Measurements from ENCODE around the gene PAK6.

Gene PAK6

DNA sequence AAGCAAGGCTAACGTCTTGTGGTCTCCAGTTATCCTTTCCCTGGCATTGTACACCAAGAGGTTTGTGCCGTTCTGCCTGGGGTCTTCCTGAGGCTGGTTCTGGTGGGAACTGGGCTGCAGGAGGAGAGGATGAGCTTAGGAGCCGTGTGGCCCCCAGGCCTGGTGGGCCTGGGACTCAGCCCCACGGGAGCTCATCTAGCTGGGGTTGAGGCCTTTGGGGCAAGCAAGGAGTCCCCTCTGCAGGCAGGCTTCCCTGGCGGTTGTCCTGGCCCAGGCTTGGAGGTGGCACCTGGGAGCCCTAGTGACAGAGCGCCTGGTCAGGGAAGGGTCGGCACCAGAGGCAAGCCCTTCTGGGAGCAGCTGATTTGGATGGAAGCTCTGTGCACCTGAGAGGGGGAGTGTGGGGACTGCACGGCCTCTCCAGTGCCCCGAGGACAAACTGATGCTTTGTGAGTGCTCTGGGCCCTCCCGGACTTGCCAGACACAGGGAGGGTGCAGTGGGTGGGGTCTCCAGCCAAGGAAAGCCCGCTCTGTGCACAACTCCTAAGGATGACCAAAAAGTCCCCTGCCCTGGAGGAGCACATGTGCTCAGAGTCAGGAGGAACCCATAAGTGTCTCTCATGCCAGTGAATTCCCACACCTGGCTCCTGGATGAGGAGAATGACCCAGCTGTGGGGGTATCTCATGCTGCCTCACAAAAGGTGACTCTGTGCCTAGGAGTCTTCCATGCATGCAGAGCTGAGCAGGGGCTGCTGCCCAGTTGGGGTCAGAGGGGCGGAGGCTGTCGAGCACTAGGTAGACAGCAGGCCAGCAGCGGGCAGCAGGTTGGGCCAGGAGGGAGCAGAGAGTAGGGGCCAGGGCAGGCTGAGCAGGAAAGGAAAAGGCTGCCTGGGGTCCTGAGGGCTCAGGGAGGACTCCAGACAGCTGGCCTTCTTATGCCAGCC lies 2.7 kb downstream of the PAK6 start:
- no peak for DNase-seq

DNA sequence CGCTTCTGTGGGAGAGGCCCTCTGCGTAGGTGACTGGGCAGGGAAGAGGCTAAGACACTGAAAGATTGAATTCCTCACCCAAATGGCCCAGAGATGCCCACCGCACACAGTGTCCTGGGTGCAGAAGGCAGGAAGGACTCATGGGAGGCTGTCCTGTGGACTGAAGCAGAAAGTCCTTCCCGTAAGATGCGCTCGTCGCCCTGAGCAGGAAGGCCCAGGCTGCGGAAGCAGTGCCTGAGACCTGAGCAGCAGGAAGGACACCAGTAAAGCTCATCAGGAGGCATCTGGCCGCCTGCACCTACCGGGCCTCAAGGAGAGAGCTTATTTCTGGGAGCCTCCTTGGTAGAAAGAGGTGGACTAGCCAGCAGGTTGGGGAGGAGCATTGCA lies 3.3 kb downstream of the PAK6 start:
- no peak for DNase-seq

DNA sequence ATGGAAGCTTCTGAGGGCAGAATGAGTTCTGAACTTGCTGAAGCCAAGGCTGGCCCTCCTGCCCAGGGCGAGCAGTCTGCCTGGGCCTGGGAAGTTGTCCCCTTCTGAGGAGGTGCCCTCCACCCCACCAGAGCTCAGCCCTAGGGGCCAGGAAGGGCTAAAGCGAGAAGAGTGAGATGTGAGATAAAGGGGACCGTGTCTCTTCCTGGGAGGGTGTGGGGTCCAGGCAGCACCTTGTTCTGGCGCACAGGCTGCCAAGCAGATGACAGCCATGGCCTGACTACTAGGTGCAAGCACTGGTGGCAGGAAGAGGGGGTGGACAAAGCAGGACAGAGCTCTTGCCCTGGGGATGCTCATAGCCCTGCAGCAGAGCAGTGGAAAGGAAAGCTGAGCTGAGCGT lies 3.7 kb downstream of the PAK6 start:
- no peak for DNase-seq

DNA sequence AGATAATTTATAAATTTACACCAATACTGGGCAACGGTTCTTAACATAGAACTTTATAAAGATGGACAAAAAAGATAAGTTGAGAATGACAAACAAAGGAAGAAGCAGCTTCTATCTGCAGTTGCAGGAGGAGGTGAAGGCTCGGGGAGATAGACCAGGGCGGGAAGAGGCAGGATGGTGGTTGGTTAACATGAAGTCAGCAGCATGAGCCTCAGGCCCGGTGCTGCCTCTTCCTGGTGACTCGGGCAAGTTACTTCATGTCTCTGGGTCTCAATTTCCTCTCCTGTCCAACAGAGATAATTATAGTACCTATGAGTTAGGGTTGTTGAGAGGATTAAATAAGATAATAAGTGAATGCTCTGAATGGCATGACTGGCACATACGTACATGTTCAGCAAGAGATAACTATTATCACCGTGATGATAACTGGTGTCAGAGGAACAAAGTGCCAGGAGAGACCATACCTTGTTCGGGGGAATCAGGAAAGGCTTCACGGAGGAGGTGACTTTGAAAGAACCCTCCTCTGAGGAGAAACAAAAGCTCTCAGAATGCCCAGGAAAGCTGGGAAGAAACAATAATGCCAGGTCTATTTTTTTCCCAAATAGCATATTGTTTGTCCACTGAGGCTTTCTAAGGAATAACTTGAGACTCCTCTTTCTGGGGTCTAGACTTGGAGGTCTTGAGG lies 4.4 kb downstream of the PAK6 start:
- no peak for DNase-seq

DNA sequence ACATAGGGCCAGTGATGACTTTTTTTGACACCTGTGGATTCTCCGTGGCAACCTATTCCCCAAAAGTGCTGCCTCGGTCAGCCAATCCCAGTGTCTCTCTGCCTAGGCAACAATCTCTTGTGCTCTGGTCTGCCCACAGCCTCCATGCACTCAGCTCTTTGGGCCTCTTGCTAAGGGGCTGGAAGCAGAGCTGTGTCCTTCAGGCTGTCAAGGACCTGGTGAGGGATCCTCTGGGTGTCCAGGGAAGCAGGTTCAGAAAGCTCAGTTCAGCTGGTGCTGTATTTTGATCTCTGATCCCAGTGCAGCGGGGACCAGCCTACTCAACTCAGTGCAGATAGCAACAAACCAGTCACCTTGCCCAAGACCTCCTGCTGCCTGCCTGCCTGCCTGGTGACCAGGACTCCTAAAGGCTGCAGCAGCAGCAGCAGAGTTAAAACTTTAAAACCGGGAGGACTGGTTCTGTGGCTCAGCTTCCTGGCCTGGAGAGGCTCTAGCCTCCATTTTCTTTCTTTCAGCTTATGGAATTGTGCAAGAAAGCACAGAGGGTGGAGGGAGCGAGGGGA lies 6.2 kb downstream of the PAK6 start:
- DNase-seq = no peak

DNA sequence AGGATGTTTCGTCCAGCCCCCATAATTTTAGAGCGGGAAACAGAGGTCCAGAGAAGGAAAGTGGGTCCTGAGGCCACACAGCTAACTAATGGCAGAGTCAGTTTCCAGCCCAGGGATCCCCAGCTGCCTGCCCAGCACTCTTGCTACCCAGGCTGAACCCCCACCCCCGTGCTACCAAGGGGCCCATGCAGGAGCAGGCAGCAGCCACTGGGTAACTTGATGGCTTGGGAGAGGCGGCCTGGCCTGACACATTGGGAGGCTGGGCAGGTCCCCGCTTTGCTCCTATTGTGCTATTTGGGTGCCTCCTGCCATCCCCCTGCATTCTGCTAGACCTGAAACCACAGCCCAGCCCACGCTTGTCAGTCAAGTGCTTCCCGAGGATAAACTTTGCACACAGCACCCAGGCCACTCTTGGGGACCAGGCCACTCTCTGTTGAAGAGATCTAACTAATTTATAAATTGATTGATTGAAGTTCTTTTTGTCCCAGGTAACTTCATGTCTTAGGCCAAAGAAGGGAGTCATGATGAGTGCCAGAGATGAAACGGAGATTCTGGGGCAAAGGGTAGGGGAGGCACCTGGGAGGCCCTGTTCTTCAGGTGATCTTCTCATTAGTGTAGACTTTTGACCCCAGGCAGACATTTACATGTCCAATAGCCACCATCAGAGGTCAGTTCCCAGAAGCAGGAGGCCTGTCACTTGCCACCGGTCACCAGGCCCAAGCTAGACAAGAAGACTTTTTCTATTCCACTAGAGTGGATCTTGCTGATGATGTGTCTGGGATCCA lies 7.0 kb downstream of the PAK6 start:
- DNase-seq = no peak

DNA sequence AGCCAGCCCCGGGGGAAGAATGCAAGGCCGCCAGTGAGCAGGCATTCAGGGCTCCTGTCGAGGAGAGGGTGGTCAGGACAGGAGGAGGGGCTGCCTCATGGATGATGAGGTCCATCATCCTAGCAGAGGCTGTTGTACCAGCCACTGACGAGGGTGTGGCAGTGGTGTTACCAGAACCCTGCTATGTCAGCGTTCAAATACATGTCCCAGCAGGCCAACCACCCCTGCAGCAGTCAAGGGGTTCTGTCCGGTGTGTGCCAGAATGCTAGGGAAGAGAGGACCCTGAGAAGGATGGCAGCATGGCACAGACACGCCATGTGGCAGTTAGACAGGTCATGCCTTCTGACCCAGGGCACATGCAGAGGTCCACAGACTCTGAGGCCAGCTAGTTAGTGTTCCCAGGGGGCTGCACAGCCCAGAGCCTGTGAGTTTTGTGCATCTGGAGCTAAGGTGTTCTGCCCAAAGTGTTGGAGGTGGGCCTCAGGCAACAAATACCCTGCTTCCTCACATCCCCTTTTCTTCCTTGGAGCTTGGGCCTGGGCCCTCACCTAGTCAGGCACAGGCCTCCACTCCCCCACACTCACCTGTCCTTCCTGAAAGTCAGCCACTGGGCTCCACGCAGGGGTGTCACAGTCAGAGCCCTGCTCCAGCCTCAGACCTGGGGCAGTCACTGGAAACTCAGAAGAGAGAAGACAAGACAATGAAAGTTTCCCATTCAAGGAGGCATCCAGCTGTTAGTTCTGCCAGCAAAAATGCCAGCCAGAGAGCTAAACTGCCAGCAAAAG lies 7.8 kb downstream of the PAK6 start:
- DNase-seq = no peak

DNA sequence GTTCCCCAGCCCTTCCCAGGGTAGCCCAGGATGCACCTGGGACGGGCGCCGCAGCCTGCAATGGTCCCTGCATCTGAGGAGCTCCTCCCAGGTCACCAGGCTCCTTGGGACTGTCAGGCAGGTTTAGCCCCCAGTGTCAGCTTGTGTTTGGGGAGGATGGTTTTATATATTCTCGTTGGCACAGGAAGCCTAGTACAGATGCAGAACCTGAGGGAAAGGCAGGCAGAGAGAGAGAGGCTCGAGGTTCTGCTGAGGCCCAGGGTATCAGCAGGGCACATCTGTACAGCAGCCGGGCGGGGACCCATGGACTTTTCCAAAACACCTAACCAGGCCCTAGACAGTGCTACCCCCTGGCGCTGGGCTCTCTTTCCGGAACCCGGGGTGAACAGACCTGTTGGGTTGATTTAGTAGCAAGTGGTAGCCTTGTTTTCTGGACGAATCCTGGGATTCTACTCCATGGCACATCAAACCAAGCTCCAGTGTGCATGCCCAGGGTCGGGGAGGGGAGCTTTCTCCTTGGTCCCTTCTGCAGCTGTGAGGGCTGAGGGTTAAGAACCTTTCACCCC lies 8.6 kb downstream of the PAK6 start:
- no peak for DNase-seq

DNA sequence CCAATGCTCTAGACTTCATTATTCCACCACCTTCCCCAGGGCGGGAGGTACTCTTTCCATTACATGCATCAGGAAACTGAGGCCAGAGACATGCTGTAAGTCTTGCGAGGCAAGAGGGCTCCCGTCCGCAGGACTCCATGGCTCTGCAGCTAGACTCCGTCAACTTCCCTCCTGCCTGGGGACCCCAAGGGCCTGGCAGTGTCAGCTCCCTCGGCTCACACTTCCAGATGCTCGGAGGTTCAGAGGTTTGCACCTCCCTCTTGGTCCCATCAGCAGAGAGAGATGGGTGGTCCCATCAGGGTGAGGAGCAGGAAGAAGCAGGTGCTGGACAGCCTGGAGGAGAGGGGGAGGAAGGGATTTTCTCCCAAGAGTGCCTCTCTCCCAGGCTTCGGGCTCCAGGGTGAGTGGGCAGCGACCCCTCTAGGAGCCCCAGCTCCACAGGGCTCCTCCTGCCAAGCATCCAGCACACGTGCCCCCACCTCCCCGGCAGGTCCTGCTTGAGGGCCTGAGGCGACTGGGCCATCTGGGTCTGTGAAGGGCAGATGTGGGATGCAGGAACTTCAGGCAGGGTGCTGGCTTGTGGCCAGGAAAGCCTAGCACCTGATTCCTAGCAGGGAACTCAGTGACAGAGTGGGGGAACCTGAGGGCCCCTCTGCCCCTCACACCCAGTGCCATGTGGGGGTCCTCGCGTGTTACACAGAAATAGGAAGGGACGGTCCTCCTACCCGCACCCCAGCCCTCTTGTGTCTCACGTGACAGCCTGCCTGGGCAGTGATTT lies 9.3 kb downstream of the PAK6 start:
- no peak for DNase-seq

DNA sequence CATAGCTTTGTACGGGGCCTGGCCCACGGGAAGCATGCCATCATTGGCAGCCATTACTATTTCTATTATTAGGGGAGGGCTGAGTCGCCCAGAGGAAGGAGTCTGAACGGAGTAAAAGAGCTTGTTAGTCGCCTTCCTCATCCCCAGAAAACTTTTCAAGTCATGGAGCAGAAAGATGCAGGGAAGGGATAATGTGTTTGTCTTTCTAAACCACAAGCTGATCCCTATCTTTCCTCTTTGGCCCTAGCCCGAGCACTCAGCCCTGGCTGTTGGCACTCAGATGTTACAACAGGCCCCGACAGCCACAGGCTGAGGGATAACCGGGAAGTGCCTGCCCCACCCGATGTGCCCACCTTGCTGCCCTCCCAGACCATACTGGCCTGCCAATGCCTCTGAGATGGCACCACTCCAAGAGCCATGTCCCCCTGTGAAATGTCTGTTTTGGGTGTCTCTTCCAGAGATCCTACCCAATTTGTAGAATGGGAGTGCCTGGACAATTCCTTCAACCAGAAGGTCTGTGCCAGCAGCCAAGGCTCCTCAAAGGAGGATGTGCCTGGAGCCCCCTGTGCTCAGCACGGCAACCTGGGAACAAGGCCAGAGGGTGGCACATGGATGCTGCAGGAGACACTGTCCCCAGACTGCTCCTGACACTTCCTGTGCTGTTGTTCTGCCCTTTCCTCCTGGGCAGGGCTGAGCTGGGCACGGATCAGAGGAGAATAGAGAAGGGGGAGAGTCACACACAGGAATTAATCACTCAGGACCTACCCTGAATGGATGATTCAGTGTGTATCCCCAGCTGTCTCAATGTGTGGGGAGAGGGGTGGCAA lies 10.8 kb downstream of the PAK6 start:
- no peak for DNase-seq

DNA sequence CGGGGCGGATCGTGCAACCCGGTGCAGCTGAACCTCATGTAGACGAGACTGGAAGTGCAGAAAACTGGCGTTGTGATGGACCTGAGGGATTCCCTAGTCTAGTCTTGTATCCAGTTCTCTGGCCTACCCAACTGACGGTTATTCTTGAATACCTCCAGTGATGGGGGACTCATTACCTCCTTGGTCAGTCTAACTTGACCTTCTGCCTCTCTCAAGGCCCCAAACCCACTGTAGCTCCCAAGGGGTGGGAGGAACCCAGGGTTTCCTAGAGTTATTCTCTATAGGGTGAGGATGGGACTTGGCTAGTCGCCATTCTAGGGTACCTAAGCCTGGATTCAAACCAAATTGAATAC lies 11.4 kb downstream of the PAK6 start:
- no peak for DNase-seq

DNA sequence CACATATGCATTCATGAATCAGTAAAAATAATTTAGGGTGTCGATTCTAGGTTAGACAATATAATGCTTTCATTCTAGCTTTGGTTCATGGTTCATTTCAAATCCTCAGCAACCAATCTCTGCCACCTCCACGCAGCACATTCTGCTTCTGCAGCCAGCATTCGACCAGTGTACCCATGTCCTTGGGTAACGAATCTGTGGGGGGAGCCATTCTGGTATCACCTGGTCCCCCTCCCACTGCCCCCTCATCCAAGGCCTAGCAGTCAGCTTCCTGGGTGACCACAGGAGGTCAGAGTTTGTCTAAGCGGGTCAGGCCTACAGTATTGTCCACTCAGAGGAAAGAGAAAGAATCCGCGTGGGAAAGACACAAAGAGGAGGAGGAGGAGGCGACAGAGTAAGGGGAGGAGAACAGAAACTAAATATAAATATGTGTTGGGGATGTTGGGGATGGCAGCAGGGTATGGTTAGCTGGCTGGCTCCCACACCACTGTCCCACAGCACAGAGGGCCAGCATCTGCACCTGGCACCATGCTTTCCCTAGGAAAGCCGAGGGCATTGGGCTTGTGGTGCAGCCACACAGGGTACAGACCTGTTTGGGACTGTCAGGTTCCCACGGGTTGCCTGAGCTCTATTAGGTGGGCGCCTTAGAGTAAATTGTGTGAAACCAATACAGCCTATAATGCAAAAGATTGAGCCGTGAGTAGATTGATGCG lies 12.1 kb downstream of the PAK6 start:
- no peak for DNase-seq

DNA sequence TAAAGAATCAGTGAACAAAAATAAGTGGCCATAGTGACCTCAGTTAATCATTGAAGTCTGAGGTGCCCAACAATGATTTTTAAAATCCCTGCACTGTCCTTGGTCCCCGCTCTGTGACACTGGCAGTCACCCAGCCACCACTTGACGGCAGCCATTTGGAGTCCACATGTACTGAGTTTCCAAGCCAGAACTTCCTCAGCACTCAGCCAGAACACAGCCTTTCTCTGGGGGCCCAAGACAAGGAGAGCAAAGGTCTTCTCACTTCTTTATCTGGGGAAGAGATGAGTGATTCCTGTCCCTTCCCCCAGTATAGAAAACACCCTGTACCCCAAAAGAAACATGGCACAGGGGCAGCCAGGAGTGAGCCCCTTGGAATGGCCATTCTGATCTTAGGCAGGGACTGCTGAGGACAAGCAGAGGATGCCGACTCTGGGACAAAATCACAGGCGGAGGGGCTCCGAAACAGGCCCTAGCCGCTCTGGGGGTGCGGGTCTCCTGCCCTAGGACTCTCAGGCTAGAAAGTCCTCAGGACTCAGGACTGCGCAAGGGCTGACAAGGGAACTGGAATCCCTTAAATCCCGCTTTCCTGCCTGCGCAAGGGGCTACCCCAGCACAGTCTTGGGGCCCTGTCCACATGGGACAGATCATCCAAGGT lies 12.8 kb downstream of the PAK6 start:
- DNase-seq = no peak

DNA sequence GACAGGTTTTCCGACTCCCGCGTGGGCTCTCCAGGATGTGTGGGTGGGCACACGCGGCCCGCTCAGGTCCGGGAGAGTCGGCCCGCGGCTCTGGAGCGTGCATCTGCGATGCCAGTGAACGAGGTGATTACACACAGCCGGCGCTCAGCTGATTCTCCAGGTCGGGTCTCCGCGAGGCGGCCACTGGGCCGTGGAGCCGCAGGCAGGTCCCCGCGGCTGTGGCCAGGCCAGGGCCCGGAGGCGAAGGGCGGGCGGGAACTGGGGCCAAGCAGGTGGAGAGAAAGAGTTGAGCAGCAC lies 13.2 kb downstream of the PAK6 start:
- no peak for DNase-seq

DNA sequence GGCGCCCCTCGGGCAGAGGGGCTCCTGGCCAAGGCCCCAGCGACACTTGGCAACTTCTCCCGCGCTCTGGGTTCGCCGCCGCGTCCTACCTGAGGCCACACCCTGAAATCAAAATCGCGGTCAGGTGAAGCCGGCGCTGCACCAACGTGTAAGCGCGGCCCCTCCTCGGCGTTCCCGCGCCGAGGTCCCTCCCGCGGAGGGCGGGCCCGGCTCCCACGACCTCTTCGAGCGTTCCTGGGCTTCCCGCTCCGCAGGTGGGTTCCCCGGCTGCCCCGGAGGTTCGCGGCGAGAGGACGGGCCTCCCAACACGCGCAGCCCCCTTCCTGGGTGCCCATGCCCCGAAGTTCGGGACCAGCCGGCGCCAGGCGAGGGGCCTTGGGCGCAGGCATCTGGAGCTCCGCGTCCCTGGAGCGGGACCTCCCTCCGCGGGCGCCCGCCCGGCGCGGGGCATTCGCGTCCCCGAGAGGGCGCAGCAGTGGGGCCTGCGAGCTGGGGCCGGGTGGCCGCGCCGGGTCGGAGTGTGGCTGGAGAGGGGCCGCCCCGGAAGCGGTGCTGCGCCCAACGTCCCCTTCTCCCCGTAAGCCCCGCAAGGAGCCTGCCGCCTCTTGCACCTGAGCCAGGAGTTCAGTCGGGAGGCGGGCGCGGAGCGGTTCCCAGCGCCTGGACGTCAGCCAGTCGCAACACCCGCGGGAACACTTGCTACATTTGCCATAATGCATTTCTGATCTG lies 13.7 kb downstream of the PAK6 start:
- DNase-seq = no peak

DNA sequence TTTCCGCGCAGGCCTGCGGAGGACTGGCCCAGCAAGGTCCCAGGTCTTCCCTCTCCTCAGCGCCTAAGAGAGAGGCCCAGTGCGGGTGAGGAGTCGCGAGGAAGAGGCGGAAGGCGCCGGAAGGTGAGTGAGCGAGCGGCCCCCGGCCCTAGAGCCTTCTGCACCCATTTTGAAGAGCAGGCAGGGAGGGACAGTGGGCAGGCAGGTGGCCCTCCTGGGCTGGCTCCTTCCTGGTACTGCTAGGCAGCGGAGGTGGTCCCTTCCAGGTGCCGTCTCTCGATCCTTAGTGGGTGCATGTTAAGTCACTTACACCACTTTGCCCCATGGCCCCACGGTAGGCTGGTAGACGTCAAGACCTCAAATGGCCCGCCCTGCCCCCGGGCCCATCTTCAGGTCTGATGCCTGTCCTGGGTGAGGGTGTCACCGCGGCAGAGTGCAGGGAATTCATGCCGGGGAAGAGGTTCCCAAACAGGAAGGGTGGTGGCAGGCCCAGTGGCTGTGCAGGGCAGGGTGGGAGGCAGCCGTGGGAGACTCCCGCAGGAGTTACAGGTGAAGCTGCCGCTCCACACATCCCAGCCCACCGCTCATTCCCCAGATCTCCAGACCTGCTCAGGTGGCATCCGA lies 14.4 kb downstream of the PAK6 start:
- no peak for DNase-seq

DNA sequence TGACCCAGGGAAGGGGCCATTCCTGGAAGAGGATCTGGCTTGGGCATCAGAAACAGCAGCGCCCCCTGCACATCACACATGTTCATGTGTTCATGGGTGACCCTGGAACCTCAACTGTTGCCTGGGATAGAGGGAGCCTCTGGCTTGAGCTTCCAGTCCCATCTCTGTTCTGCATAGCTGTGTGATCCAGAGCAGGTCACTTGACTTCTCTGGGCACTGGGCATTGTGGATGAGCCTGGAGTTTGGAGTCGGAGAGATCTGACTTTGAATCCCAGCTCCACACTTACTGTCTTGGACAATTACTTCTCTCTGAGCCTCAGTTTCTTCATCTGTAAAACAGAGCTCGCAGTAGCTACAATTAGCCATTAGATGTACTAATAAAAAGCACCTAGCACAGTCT lies 15.6 kb downstream of the PAK6 start:
- DNase-seq = no peak

DNA sequence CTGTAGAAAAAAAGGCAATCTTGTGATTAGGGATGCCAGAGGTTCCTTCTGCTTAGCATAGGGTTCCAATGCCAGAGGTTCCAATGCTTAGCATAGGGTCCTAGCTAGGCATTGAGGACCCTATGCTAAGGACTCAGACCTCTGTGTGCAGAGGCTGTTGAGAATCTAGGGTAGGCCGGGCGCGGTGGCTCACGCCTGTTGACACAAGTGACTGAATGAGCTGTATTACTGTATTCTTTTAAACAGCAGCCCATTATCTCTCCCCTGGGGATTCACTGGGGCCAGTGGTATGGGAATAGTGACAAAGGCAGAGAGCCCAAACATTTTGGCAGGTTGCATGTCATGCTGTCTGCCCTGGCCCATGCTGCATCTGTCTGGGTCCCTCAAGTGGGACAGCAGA lies 16.2 kb downstream of the PAK6 start:
- DNase-seq = no peak

Measured in NCI-H2107 (cell line).